ENCODE data around the gene SMCHD1.

DNA sequence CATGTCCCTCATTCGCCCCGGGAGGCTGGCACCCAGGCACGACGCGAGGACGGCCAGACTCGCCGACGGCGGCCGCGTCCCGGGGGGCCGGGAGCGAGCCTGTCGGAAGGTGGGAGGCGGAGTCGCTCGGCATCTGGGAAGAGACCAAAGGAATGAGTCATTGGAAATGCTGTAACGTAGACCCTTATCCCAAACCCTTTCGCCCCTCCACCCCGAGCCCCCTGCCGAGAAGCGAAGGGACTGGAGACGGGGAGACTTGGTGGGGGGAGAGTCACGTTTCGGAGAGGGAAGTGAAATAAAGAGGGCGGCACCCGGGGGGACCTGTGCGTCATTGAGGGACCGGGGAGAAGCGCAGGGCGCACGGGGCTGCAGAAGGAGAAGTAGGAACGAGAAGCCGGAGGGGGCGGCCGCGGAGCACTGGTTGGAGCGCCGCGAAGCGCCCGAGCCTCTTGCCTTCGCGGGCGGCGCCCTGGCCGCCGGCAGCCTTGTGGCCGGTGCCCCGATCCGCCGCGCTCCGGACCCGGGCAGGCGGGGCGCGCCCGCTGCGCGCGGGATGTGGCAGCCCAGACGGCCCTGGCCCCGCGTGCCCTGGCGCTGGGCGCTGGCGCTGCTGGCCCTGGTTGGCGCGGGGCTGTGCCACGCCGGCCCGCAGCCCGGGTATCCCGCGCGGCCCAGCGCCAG lies 191.2 kb downstream of the SMCHD1 start, which contains the start of gene EMILIN2:
- TF ChIP-seq, protein P1, sequence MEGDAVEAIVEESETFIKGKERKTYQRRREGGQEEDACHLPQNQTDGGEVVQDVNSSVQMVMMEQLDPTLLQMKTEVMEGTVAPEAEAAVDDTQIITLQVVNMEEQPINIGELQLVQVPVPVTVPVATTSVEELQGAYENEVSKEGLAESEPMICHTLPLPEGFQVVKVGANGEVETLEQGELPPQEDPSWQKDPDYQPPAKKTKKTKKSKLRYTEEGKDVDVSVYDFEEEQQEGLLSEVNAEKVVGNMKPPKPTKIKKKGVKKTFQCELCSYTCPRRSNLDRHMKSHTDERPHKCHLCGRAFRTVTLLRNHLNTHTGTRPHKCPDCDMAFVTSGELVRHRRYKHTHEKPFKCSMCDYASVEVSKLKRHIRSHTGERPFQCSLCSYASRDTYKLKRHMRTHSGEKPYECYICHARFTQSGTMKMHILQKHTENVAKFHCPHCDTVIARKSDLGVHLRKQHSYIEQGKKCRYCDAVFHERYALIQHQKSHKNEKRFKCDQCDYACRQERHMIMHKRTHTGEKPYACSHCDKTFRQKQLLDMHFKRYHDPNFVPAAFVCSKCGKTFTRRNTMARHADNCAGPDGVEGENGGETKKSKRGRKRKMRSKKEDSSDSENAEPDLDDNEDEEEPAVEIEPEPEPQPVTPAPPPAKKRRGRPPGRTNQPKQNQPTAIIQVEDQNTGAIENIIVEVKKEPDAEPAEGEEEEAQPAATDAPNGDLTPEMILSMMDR (IDR thresholded peaks at IDR 0.05; ENCODE audit: borderline replicate concordance, extremely low read depth, low read length, poor library complexity, severe bottlenecking), result no peak
- no peak for TF ChIP-seq EZH2 (IDR thresholded peaks at IDR 0.05; ENCODE audit: borderline replicate concordance, low read depth, low read length, severe bottlenecking)

All from DND-41 (cell line).